Bronchial epithelial cell (primary cell): ENCODE results near the gene KMT5C. TPM values are rescaled to one million over a fixed set of nuclear protein-coding genes. Genes with fewer than 3 reads are reported as not detected.

ENCODE experiments used
- DNase-seq: peaks from one replicate; pipeline ENCODE4 v3.0.0-alpha.2; 2010; ENCODE audit warnings: low read depth
- FAIRE-seq: peaks from 2 replicates; lab custom pipeline; 2011; peaks lifted over from hg19 to GRCh38; lab: Jason Lieb, UNC
- H3K27me3 ChIP-seq: 2 replicates; pipeline ENCODE4 v1.5.1; 2011; ENCODE audit warnings: low read length; ENCODE audit not compliant: control insufficient read depth, insufficient read depth
- H3K36me3 ChIP-seq: 2 replicates; pipeline ENCODE4 v1.5.1; 2011; ENCODE audit warnings: low read length; ENCODE audit not compliant: control insufficient read depth, insufficient read depth
- H3K4me3 ChIP-seq: 2 replicates; pipeline ENCODE4 v1.5.1; 2011; ENCODE audit warnings: mild to moderate bottlenecking, low read depth, low read length, control low read depth
- CTCF ChIP-seq: IDR thresholded peaks from 2 replicates; pipeline ENCODE4 v1.5.1; 2011; ENCODE audit warnings: mild to moderate bottlenecking, moderate library complexity, low read length, control low read depth, inconsistent platforms; ENCODE audit not compliant: insufficient read depth, severe bottlenecking
- total RNA-seq: library from RNA; depleted of rRNA; stranded (reverse); fragments of >200 nt; gene quantifications from 2 replicates; pipeline ENCODE4 v1.2.1, GENCODE V29; 2014

The KMT5C gene
- total RNA-seq: 5.3 and 9.0 TPM in 2 replicates

GRCh38 chr19:55339105-55339888 is at the start of gene KMT5C:
TSS of gene KMT5C (plus strand) at chr19:55339876. CDS start at chr19:55341937, 2,061 bp downstream.
- Histone ChIP-seq H3K4me3 (peak within 1 kb of the TSS; percentile 82), H3K27me3 (no peaks in the 10 kb centered on the region), H3K36me3 (peaks cover 15% of the 10 kb centered on the region)
- FAIRE-seq (peak; percentile 98), DNase-seq (peak; percentile 100)
- peak; percentile 42 for TF ChIP-seq CTCF

DNA sequence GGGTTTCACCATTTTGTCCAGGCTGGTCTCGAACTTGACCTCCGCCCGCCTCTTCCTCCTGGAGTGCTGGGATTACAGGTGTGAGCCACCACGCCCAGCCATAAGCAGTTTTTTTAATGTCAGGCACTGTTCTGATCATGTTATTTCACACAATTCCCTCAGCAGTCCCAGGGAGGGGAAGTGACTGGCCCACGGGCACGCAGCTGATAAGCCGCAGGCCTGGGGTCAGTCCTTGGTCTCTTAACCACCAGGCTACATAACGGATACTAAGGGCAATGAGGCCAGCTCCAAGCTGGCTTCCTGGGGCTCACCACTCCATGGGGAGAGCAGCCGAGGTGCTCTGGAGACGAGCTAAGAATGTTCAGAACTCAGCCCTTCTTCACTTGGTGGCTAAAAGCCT is 42.4 kb upstream of the KMT5C start:
- H3K27me3 ChIP-seq: no peaks in the 10 kb centered on the region
- no peak for FAIRE-seq

DNA sequence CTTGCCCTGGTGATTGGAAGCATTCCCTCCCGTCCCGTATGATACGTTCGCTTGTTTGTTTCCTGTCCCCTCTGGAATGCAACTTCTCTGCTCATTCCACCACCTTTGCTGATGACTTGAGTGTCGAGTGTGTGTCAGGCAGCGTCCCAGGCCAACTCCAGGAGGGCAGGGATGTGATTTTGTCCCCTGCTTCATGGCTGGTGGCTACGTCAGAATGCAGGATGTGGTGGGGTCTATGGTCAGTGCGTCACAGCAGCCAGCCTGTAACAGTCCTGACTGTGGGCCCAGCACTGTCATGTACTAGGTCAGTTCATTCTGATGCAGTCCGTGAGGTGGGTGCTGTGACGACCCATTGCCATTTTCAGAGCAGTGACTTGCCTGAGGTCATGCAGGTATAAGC is 39.7 kb upstream of the KMT5C start:
- no peak for TF ChIP-seq CTCF
- Histone ChIP-seq H3K36me3 (no peaks in the 10 kb centered on the region), H3K4me3 (no peak overlapping the region), H3K27me3 (no peaks in the 10 kb centered on the region)
- DNase-seq: no peak
- FAIRE-seq: no peak

More for the DNA sequence above, 42.4 kb upstream of the KMT5C start:
- H3K4me3 ChIP-seq: no peak overlapping the region
- TF ChIP-seq CTCF: no peak
- DNase-seq: no peak
- H3K36me3 ChIP-seq: no peaks in the 10 kb centered on the region

GRCh38 chr19:55300886-55301458 is 38.7 kb upstream of the KMT5C start:
- no peak for DNase-seq
- no peak for TF ChIP-seq CTCF
- Histone ChIP-seq H3K4me3 (no peak overlapping the region), H3K27me3 (no peaks in the 10 kb centered on the region), H3K36me3 (no peaks in the 10 kb centered on the region)
- FAIRE-seq: no peak

- no peaks in the 10 kb centered on the region for H3K36me3 ChIP-seq
- no peaks in the 10 kb centered on the region for H3K27me3 ChIP-seq
- H3K4me3 ChIP-seq: peak overlapping the region; percentile 20
- DNase-seq: peak; percentile 63
- TF ChIP-seq CTCF: peak; percentile 96
- no peak for FAIRE-seq
Measured at GRCh38 chr19:55301459-55302317, 38.0 kb upstream of the KMT5C start.
